Activated CD4-positive, alpha-beta T cell treated with anti-CD3 and anti-CD28 coated beads, Interleukin-2, amount 50 U/mL, for 1 hour (primary cell): ENCODE measurements around the gene SRGN.
"Not testable (repeated sequence)": the region's sequence is repeated elsewhere in the genome, so short reads cannot be mapped to it uniquely, and the experiment has no call there.

Source experiments
- DNase-seq: peaks from one replicate; pipeline ENCODE4 v3.0.0-alpha.2; 2020

SRGN gene

GRCh38 chr10:69091143-69091651 is 3.3 kb downstream of the SRGN start:
- DNase-seq: no peak

GRCh38 chr10:69092959-69093850 is 5.3 kb downstream of the SRGN start:
- peak; percentile 76 for DNase-seq

- DNase-seq: no peak
Measured at GRCh38 chr10:69093933-69094332, 6.0 kb downstream of the SRGN start.

- no peak for DNase-seq
Measured at GRCh38 chr10:69096045-69096444, 8.1 kb downstream of the SRGN start.

- DNase-seq: no peak
Measured at GRCh38 chr10:69097729-69098128, 9.8 kb downstream of the SRGN start.

GRCh38 chr10:69100136-69100872 is 12.4 kb downstream of the SRGN start:
- no peak for DNase-seq

- DNase-seq: no peak
Measured at GRCh38 chr10:69101451-69102095, 13.7 kb downstream of the SRGN start.

- DNase-seq: no peak
Measured at GRCh38 chr10:69102440-69102839, 14.5 kb downstream of the SRGN start.

GRCh38 chr10:69103784-69104183 is 15.9 kb downstream of the SRGN start:
- no peak for DNase-seq

GRCh38 chr10:69104994-69105790 is 17.3 kb downstream of the SRGN start:
- DNase-seq: no peak

GRCh38 chr10:69107176-69107490 is 19.2 kb downstream of the SRGN start:
- DNase-seq: no peak

- no peak for DNase-seq
Measured at GRCh38 chr10:69107699-69108098, 19.8 kb downstream of the SRGN start.

- DNase-seq: no peak
Measured at GRCh38 chr10:69119896-69120295, 32.0 kb downstream of the SRGN start.

GRCh38 chr10:69123306-69123746 is 35.4 kb downstream of the SRGN start:
- DNase-seq: no peak

- DNase-seq: peak; percentile 98
Measured at GRCh38 chr10:69123747-69124562, 36.1 kb downstream of the SRGN start, which contains the start of gene VPS26A. VPS26A (plus strand) TSS chr10:69124178; CDS start chr10:69124278, 100 bp downstream.

GRCh38 chr10:69124563-69125268 is 36.8 kb downstream of the SRGN start:
- peak; percentile 41 for DNase-seq

- DNase-seq: no peak
Measured at GRCh38 chr10:69125554-69125953, 37.7 kb downstream of the SRGN start.

- DNase-seq: no peak
Measured at GRCh38 chr10:69130251-69130650, 42.3 kb downstream of the SRGN start.

- DNase-seq: no peak
Measured at GRCh38 chr10:69139961-69140360, 52.1 kb downstream of the SRGN start.

- DNase-seq: no peak
Measured at GRCh38 chr10:69141304-69141703, 53.4 kb downstream of the SRGN start.

- DNase-seq: not testable (repeated sequence)
Measured at GRCh38 chr10:69142074-69142473, 54.2 kb downstream of the SRGN start.
